LNCAP (cell line): ENCODE results near the gene ATP8A1.

Experiments
- CTCF ChIP-seq: fragments of 450-650 bp; IDR thresholded peaks from 2 replicates; pipeline ENCODE4 v1.5.1; 2017; ENCODE audit warnings: mild to moderate bottlenecking

The ATP8A1 gene

GRCh38 chr4:42628740-42629139, 28.2 kb downstream of the ATP8A1 start:
- TF ChIP-seq CTCF: no peak

DNA sequence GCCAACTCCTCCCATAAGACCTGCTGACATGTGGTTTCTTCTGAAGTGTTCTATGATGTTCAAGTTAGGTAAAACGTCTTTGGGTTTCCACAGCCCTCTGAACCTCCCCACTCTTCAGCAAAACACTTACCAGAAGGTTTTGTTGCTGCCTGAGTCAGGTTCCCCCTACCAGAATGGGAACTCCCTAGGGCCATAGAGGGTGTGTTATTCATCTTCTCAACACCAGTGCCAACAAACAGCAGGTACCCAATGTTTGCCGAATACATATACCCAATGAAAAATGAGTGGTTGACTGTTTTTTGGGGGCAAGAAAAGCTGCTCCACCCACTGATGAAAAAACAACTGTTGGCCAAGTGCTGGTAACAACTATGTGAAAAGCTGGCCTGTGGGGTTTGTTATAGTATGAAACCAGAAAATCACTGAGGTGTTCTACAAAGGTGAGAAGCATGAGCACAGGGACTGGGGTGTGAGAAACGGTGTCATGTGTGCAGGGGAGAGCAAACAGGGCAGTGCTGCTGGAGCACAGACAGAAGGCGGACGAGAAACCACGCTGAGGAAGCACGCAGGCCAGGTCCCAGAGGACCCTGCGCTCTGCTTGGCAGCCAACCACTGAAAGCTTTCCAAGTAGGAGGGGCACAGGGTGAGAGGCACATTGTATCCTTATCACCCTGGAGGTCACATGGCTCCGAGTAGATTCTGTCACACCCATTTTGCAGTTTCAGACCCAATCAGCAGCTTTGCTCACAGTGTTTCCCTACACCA, 28.8 kb downstream of the ATP8A1 start:
- TF ChIP-seq CTCF: no peak

DNA sequence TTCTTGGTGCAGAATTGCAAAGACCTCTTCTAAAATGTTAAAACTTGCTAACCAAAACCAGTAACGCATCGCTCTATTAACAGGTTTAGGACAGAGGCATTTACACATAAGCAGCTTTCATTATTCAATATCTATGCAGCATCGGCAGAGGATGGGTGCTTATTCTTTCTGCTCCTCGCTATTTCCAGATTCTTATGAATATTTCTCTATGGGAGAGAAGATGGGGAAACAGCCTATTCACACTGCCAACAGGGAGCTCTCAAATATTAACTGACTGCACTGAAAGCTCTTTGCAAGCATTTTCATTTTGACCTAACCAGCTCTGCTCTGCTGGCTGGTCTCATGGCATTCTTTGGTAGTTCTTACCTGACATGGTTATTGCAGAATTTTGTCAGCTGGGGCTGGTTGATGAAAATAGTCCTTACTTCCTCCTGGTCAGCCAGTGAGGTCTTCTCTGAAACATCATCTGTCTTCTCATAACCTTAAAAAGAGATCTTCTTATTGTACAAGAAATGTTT, 30.2 kb downstream of the ATP8A1 start:
- TF ChIP-seq CTCF: no peak

DNA sequence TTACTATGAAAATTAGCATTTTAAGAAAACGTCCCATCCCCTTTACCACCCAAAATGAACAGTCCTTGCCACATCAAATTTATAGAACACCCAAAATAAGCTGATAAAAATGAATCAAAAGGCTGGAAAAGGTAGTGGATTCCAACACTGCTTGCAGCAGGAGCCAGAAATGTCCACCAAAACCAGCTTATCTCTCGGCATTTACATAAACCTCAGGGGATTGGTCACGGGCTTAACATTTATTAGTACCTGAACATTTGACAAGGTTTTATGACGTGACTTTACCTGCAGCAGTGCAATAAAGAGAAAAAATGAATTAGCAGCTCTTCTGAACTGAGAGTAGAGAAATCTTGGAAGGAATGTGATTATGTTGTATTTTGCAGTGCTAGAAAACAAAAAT, 31.6 kb downstream of the ATP8A1 start:
- no peak for TF ChIP-seq CTCF

DNA sequence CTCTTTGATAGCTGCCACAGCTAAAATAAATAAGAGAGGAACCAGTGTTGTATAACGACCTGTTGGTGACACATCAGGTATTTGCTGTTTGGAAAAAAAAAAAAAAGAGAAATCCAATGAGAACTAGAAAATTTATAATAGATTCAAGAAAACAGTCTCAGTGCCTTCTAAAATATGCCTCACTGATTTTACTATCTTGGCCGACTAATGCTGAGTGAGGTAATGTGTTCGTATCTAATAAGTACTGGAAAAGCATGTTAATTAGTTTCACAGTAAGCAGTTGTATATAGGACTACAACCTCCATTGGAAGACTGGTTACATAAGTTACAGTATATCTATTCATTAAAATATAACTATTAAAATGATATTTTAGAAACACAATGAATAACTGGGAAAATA, 32.4 kb downstream of the ATP8A1 start:
- no peak for TF ChIP-seq CTCF

GRCh38 chr4:42618023-42618422, 38.9 kb downstream of the ATP8A1 start:
- TF ChIP-seq CTCF: no peak

DNA sequence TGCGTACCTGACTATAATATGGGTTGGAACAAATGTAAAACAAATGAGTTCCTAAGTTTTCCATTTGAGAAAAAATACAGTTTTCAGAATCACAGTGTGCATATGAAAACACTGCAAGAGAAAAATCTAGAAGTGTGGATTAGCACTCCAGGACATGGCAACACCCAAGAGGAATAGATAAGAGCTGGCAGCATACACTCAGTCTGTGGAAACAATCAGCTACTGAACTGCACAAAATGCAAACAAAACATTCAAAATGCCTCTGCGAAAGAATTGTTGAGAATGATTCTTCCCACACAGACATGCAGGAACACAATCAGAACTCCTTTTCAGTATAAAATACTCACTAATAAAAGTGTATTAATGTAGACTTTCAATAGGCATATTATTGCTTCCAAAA, 39.9 kb downstream of the ATP8A1 start:
- no peak for TF ChIP-seq CTCF

DNA sequence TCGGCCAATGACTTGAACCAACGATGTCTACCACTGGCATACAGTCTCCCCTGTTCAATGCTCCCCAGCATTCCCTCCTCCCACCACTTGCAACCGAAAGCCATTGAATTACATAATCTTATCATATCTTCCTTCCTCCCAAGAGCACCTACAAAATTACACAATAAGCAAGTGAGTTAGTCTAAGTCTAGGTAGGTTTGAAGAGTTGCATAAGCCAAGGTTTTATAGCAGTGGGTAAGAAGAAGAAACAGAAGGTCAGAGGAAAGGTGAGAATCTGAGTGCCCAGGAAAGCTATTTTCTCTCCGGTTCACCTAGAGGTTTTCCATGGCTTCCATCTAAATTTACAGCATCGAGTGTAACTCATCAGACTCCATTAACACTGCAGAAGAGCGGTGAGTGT, 40.3 kb downstream of the ATP8A1 start:
- no peak for TF ChIP-seq CTCF
